ENCODE data around the gene AFMID. TPM values are rescaled to one million over a fixed set of nuclear protein-coding genes. Genes with fewer than 3 reads are reported as not detected.

The AFMID gene
- total RNA-seq: 18.4 and 60.3 TPM in 2 replicates

GRCh38 chr17:78186692-78187595 is at the start of gene AFMID, which contains the start of gene TK1:
AFMID (plus strand) TSS chr17:78187362; CDS start chr17:78187371, 9 bp downstream.
TK1 (minus strand) TSS chr17:78187052; CDS start chr17:78186994, 58 bp downstream.

GRCh38 chr17:78168242-78168902 is 18.8 kb upstream of the AFMID start, which contains the start of gene SYNGR2:
SYNGR2 (plus strand) TSS chr17:78168581; CDS start chr17:78168617, 36 bp downstream.

GRCh38 chr17:78214016-78214705 is 27.0 kb downstream of the AFMID start, which contains the start of gene BIRC5:
BIRC5 (plus strand) TSS chr17:78214253; CDS start chr17:78214317, 64 bp downstream.

GRCh38 chr17:78230996-78231935 is 44.1 kb downstream of the AFMID start, which contains the start of gene TMEM235:
TMEM235 (plus strand) TSS chr17:78231631; CDS start chr17:78232024, 393 bp downstream.

Other genes starting within 250 kb of the AFMID start
- gene TNRC6C, start 228.7 kb upstream of the AFMID start, total RNA-seq: 3.5 and 9.6 TPM in 2 replicates
- gene TMC6, start 58.6 kb upstream of the AFMID start, total RNA-seq: 2.9 and 8.7 TPM in 2 replicates
- not detected in 2 replicates for gene TMC8, start 56.6 kb upstream of the AFMID start, total RNA-seq
- gene C17orf99, start 41.0 kb upstream of the AFMID start, total RNA-seq: 0.08 TPM in 1 of 2 replicates, not detected in the other
- gene SYNGR2, start 18.8 kb upstream of the AFMID start, total RNA-seq: 18.0 and 21.3 TPM in 2 replicates
- gene TK1, start 310 bp upstream of the AFMID start, total RNA-seq: 64.4 and 183 TPM in 2 replicates
- 20.0 and 72.0 TPM in 2 replicates for gene BIRC5, start 26.9 kb downstream of the AFMID start, total RNA-seq
- gene TMEM235, start 44.3 kb downstream of the AFMID start, total RNA-seq: not detected in 2 replicates
- 36.3 and 356 TPM in 2 replicates for gene SOCS3, start 172.7 kb downstream of the AFMID start, total RNA-seq
- 22.1 and 45.5 TPM in 2 replicates for gene PGS1, start 191.3 kb downstream of the AFMID start, total RNA-seq